Omental fat pad (tissue), 4 donors: ENCODE results near the gene SLC25A42. TPM values are rescaled to one million over a fixed set of nuclear protein-coding genes. Genes with fewer than 3 reads are reported as not detected.

Experiments used
- ATAC-seq: fragments of 150-250 bp; one replicate; pipeline ENCODE4 v1.9.1; 2016; ENCODE audit warnings: mild to moderate bottlenecking, moderate library complexity; ENCODE audit not compliant: low FRiP score
- DNase-seq: peaks from one replicate; pipeline ENCODE4 v3.0.0-alpha.2; 2019; ENCODE audit warnings: low spot score
- total RNA-seq, 4 donors: library from RNA; depleted of rRNA; stranded (reverse); fragments of >200 nt; gene quantifications; one replicate each; pipeline ENCODE4 v1.1.0, GENCODE V29; 2016
- TF ChIP-seq, protein P1 (sequence below), 3 donors: fragments of 450-650 bp; IDR thresholded peaks; one replicate each; pipeline ENCODE4 v1.5.1; 2016 to 2017; ENCODE audit warnings: antibody characterized with exemption in 3 of 3, mild to moderate bottlenecking in 3 of 3, moderate library complexity in 2 of 3

Gene SLC25A42
- total RNA-seq, 4 donors from 2014 or later, result 4.7 to 9.9 (median 7.4) TPM

DNA sequence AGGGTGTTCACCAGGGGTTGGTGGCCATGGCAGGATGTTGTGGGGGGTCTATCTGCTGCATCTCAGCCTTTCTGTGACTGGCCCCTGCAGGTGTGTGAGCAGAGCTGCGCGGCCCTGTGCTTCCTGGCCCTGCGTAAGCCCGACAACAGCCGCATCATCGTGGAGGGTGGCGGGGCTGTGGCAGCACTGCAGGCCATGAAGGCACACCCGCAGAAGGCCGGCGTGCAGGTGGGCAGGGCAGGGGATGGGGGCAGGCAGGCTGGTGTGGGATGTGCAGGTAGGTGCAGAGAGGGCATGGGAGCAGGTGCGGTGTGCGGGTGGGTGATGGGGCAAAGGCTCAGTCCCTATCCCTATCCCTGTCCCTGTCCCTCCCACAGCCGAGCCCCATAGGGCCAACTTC lies 8.1 kb upstream of the SLC25A42 start:
- TF ChIP-seq, protein P1, sequence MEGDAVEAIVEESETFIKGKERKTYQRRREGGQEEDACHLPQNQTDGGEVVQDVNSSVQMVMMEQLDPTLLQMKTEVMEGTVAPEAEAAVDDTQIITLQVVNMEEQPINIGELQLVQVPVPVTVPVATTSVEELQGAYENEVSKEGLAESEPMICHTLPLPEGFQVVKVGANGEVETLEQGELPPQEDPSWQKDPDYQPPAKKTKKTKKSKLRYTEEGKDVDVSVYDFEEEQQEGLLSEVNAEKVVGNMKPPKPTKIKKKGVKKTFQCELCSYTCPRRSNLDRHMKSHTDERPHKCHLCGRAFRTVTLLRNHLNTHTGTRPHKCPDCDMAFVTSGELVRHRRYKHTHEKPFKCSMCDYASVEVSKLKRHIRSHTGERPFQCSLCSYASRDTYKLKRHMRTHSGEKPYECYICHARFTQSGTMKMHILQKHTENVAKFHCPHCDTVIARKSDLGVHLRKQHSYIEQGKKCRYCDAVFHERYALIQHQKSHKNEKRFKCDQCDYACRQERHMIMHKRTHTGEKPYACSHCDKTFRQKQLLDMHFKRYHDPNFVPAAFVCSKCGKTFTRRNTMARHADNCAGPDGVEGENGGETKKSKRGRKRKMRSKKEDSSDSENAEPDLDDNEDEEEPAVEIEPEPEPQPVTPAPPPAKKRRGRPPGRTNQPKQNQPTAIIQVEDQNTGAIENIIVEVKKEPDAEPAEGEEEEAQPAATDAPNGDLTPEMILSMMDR (IDR thresholded peaks at IDR 0.05), result no peak
- ATAC-seq, result no peak
- no peak for DNase-seq

DNA sequence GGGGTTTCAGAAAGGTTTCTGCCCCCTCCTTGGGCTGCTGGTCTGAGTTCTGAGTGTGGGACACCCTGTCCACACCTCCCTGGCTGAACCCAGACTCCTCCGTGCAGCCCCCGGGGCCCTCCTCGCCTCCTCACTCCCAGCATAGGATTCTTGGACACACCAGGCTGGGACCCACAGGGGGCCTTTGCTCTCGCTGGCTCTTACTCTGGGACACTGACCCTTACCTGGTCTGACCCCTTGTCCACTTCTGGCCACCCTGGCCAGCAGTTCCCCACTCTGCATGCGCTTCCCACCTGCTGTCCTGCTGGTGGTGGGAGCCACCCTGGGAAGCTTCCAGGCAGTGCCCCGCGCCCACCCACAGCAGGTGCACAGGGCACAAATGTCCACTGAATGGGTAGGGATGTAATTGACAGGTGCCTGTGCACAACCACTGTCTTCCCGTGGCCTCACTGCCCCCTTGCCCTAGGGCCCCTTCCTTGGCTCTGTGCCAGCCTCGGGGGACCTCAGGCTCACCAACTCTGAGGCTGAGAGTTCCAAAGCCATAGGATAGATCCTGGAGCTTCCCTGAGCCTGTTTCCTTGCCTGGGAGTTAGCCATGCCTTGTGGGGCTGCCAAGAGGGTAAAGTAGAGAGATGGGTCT lies 7.0 kb upstream of the SLC25A42 start:
- DNase-seq (no peak), ATAC-seq (no peak)
- TF ChIP-seq, protein P1 (IDR thresholded peaks at IDR 0.05), result no peak

DNA sequence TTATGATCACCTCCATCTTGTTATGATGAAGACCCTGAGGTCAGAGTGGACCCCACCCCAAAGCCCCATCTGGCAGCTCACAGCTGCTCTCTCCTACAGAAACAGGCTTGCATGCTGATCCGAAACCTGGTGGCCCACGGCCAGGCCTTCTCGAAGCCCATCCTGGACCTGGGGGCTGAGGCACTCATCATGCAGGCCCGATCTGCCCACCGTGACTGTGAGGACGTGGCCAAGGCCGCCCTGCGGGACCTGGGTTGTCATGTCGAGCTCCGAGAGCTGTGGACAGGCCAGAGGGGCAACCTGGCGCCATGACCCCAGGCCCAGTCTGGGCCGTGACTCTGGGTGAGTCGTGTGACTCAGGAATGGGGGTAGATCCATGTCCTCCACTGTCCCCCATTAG lies 6.5 kb upstream of the SLC25A42 start:
- DNase-seq, result no peak
- TF ChIP-seq, protein P1 (IDR thresholded peaks at IDR 0.05), result no peak
- no peak for ATAC-seq

DNA sequence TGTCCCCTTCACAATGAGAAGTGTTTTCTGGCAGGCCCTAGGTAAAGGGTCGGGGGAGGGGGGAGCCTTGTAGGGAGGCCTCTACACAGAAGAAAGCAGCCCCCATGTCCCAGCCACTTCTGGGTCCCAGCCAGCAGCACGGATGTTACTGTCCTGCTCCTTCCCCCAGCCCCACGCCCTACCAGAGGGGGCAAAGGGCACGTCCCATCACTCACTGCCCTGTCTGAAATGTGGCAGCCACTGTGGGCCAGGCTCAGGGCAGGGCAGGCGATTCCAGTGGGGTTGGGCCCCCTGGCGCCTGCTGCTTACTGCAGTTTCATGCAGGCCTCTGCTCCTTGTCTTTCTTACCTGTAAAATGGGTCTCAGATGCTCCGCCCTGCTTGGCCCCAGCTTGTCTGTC lies 6.1 kb upstream of the SLC25A42 start:
- TF ChIP-seq, protein P1 (IDR thresholded peaks at IDR 0.05), result no peak
- no peak for ATAC-seq
- no peak for DNase-seq

DNA sequence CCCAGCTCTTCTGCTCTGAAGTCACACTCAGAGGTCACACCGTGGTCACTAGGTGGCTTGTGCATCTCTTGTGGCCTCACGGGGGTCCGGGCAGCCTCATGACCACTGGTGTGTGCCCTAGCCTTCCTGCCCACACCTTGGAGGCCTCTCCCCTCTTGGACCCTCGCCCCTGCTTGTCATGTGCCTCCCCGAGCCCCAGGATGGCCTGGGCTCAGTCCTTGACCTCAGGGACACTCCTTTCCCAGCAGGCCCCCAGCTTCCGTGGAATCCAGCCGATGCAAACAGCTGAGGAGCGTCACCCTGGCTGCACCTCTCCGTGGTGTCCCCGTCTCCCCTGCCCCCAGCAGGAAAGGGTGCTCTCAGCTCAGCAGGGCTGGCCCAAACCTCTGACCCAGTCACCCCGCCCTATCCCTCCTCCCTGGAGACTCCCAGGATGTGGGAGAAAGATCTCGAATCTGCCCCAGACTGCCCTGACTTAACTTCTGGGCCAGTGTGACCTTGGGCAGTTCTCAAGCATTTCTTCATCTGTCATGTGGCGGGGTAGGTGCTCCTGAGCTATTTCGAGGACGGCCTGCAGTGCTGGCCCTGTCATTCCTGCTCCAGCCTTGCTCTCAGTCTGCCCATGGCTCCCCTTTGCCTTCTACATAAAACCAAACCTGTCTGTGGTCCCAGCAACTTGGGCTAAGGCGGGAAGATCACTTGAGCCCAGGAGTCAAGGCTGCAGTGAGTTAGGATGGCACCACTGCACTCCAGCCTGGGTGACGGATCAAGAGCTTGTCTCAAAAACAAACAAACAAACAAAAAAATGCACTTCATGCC lies 4.6 kb upstream of the SLC25A42 start:
- DNase-seq (no peak), ATAC-seq (no peak)
- TF ChIP-seq, protein P1 (IDR thresholded peaks at IDR 0.05), result no peak

DNA sequence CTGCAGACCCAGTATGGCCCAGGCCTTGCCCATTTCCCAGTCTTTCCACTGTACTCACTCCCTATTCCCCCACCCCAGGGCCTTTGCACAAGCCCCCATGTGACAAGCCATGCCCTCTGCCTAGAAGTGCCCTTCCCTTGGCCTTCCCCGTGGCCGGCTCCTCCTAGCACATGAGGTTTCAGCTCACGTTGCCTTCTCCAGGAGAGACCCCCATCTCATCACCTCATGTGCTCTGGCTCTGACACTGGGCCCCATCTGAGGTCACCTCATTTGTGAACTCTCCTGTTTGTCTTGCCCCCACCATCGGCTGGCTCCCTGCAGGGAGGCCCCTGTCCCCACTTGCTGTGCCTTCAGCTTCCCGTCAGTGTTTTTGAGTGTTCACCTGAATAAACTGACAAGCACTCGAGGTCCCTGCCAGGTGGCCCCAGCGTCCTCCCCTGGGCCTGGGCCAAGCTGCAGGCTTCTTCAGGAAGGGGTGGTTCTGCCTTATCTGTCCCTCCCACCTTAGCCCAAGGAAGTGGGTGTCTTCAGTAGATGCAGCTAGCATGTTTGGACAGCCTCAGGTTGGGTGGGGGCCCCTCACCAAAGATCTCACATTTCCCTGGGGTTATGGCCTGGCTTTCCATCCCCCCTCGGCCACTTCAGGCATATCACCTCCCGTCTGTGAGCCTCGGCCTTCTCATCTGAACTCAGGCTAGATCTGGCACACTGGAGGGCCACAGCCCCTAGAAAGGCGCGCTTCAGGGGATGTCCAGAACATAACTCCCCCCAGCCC lies 3.8 kb upstream of the SLC25A42 start:
- ATAC-seq (no peak), DNase-seq (no peak)
- TF ChIP-seq, protein P1 (IDR thresholded peaks at IDR 0.05), result no peak
